ENCODE results near the gene DOK6. TPM values are rescaled to one million over a fixed set of nuclear protein-coding genes. Genes with fewer than 3 reads are reported as not detected.

The DOK6 gene
- total RNA-seq, 1 donor from 2014 or later = 19.7 TPM

DNA sequence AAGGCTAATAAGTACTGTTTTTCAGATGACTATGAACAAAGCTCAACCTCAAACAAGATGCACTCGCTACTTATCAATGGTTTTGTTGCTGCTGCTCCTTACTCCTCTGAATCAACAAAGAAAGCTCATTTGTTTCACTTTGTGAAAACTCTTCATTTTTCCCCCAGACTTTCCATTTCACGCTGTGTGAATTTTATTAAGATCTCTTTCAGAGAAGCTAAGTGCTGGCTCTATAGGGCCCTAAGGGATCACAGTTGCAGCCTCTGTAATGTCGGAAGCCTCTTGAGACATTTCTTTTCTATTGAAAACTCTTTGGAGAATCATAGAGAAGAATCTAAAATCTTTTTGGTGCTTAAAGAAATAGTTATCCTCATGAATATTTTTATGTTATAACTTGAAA is 337.2 kb downstream of the DOK6 start:
- Mint-ChIP-seq H3K27ac (ENCODE audit: unreplicated experiment) (no peak overlapping the region), H3K4me1 (ENCODE audit: low read depth, unreplicated experiment) (peaks cover 9% of the 10 kb centered on the region), H3K9me3 (ENCODE audit: unreplicated experiment) (no peaks in the 10 kb centered on the region), H3K4me3 (ENCODE audit: unreplicated experiment) (no peak overlapping the region), H3K36me3 (ENCODE audit: unreplicated experiment) (no peaks in the 10 kb centered on the region), H3K27me3 (ENCODE audit: unreplicated experiment) (peaks cover 2% of the 10 kb centered on the region)
- TF ChIP-seq, protein P1, sequence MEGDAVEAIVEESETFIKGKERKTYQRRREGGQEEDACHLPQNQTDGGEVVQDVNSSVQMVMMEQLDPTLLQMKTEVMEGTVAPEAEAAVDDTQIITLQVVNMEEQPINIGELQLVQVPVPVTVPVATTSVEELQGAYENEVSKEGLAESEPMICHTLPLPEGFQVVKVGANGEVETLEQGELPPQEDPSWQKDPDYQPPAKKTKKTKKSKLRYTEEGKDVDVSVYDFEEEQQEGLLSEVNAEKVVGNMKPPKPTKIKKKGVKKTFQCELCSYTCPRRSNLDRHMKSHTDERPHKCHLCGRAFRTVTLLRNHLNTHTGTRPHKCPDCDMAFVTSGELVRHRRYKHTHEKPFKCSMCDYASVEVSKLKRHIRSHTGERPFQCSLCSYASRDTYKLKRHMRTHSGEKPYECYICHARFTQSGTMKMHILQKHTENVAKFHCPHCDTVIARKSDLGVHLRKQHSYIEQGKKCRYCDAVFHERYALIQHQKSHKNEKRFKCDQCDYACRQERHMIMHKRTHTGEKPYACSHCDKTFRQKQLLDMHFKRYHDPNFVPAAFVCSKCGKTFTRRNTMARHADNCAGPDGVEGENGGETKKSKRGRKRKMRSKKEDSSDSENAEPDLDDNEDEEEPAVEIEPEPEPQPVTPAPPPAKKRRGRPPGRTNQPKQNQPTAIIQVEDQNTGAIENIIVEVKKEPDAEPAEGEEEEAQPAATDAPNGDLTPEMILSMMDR (IDR thresholded peaks at IDR 0.05; ENCODE audit: partially characterized antibody, unreplicated experiment) = no peak
- DNase-seq = no peak

DNA sequence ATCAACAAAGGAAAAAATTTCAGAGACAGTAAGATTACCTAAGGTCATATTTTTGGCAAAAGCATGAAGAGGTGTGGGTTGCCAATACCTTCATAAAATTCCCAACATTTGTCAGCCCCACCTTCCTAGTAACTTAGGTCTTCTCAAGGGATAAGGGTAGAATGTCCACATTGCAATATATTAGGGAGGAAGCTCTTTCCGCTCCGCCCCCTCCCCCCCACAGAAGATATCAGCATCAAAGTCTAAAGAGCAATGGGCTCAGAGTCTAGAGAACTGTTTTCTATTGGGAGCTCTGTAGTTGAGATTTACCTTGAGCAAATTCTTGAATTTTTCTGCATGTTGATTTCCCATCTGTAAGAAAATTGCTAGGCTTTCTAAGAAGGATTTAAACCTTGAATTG is 346.7 kb downstream of the DOK6 start:
- no peak overlapping the region for H3K4me3 Mint-ChIP-seq (ENCODE audit: unreplicated experiment)
- peaks cover 2% of the 10 kb centered on the region for H3K9me3 Mint-ChIP-seq (ENCODE audit: unreplicated experiment)
- TF ChIP-seq, protein P1 (IDR thresholded peaks at IDR 0.05; ENCODE audit: partially characterized antibody, unreplicated experiment) = no peak
- H3K4me1 Mint-ChIP-seq (ENCODE audit: low read depth, unreplicated experiment) = no peaks in the 10 kb centered on the region
- DNase-seq = no peak
- no peak overlapping the region for H3K27ac Mint-ChIP-seq (ENCODE audit: unreplicated experiment)
- peaks cover 6% of the 10 kb centered on the region for H3K36me3 Mint-ChIP-seq (ENCODE audit: unreplicated experiment)
- H3K27me3 Mint-ChIP-seq (ENCODE audit: unreplicated experiment) = peaks cover 2% of the 10 kb centered on the region

DNA sequence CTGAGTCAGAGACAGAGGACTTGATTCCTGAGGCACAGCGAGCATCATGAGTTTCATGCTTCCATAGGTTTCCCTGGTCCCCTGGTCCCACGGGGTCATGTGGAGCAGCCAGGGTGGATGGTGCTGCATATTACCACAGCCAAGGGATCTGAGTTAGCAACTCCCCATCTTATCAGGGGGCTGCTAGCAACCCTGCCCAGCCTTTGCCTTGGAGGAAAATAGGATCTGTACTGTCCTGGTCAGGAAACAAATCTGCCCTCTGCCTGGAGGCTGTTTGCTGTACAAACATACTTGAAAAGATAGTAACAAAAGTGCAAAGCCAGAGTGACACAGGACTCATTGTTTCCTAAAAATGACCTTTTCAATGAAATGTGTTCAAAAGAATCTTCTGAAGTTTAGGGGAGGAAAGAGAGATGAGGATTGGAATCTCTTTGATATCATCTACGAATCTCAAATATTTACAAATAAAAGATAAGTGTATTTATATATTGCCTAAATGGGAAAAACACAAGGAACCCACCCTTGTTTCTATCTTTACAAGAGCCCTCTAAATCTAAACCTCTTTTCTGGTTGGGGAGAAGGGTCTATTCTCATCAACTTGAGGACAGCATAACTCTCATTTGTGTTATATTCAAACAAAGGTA is 352.2 kb downstream of the DOK6 start:
- Mint-ChIP-seq H3K4me1 (ENCODE audit: low read depth, unreplicated experiment) (peaks cover 5% of the 10 kb centered on the region), H3K27ac (ENCODE audit: unreplicated experiment) (no peak overlapping the region), H3K27me3 (ENCODE audit: unreplicated experiment) (peaks cover 2% of the 10 kb centered on the region), H3K36me3 (ENCODE audit: unreplicated experiment) (peaks cover 6% of the 10 kb centered on the region), H3K4me3 (ENCODE audit: unreplicated experiment) (no peak overlapping the region), H3K9me3 (ENCODE audit: unreplicated experiment) (peaks cover 2% of the 10 kb centered on the region)
- DNase-seq = peak; percentile 30
- TF ChIP-seq, protein P1 (IDR thresholded peaks at IDR 0.05; ENCODE audit: partially characterized antibody, unreplicated experiment) = no peak

DNA sequence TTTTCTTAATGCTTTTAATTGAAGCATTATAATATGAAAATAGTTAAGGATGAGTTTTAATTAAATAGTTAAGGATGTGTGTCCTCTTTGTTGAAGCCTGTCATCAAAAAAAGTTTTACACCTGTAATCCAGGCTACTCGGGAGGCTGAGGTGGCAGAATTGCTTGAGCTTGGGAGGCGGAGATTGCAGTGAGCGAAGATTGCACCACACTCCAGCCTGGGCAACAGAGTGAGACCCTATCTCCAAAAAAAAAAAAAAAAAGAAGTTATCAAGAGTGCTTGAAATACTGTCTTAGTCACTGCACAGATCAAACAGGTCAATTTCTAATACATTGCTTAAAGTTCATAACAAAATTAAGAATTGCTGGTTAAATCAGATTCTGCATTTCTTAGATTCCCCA is 353.4 kb downstream of the DOK6 start:
- Mint-ChIP-seq H3K4me3 (ENCODE audit: unreplicated experiment) (no peak overlapping the region), H3K36me3 (ENCODE audit: unreplicated experiment) (peaks cover 6% of the 10 kb centered on the region), H3K4me1 (ENCODE audit: low read depth, unreplicated experiment) (peaks cover 11% of the 10 kb centered on the region), H3K27ac (ENCODE audit: unreplicated experiment) (no peak overlapping the region), H3K9me3 (ENCODE audit: unreplicated experiment) (peaks cover 2% of the 10 kb centered on the region), H3K27me3 (ENCODE audit: unreplicated experiment) (peaks cover 2% of the 10 kb centered on the region)
- no peak for DNase-seq
- TF ChIP-seq, protein P1 (IDR thresholded peaks at IDR 0.05; ENCODE audit: partially characterized antibody, unreplicated experiment) = no peak

DNA sequence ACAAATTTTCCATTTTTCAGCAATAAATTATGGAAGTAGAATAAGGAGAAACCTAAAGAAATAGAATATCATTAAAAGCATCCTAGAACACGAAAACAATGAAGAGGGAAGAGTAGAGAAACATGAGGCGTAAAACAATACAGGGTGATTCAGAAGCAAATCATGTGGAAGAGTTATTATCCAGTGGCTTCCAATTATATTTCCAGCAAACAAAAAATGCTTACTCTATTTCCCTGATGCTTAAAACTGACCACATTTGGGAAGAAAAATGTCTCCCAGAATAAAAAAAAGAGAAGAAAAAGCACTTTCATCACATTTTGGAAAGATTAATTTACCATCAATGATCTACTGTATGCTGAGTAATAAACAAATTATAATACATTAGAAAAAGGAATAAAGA is 354.4 kb downstream of the DOK6 start:
- no peak overlapping the region for H3K27ac Mint-ChIP-seq (ENCODE audit: unreplicated experiment)
- H3K9me3 Mint-ChIP-seq (ENCODE audit: unreplicated experiment) = peaks cover under 1% of the 10 kb centered on the region
- H3K36me3 Mint-ChIP-seq (ENCODE audit: unreplicated experiment) = peaks cover 4% of the 10 kb centered on the region

More for the DNA sequence above, 354.4 kb downstream of the DOK6 start:
- Mint-ChIP-seq H3K27me3 (ENCODE audit: unreplicated experiment) (peaks cover 2% of the 10 kb centered on the region), H3K4me3 (ENCODE audit: unreplicated experiment) (no peak overlapping the region), H3K4me1 (ENCODE audit: low read depth, unreplicated experiment) (peaks cover 11% of the 10 kb centered on the region)
- TF ChIP-seq, protein P1 (IDR thresholded peaks at IDR 0.05; ENCODE audit: partially characterized antibody, unreplicated experiment) = no peak
- DNase-seq = no peak
